Measurements from ENCODE around the gene NDUFAF8. TPM values are rescaled to one million over a fixed set of nuclear protein-coding genes. Genes with fewer than 3 reads are reported as not detected.

The NDUFAF8 gene
- total and polyA plus RNA-seq, 9 donors, result 14.6 to 66.3 (median 33.9) TPM

DNA sequence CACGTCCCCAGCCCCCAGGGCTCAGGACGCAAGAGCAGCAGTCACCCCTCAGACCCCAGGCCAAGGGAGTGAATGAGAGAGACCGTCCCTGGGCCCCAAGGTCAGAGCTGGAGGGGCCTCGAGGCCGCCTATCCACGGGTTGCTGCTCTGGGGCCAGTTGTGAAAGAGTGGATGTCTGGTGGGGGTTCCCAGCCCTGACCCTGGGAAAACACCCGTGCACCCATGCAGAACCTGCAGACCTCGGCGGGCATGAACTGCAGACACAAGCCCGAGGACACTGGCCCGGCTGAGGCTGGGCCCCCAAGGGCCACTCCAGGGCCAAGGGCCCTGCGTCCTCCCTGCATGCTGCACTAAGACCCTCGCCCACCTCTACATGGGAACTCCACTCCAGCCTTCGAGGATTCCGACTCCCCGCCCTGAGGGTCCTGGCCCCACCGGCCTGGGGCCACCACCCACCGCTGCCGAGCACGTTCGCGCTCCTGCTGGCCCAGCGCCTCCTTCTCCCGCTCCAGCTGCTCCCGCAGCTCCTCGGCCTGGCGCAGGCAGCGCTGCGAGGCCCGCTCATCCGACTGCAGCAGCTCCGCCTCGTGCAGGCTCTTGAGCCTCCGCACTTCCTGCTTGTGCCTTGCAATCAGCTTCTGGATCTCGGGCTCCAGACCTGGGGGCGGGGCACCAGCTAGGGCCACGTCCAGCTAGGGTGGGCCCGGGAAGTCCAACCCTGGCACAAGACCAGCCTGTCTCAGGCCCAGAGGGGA is 45.5 kb upstream of the NDUFAF8 start:
- no peak for DNase-seq
- Histone ChIP-seq H3K9me3 (no peaks in the 10 kb centered on the region), H3K4me3 (no peak overlapping the region), H3K36me3 (no peaks in the 10 kb centered on the region), H3K4me1 (ENCODE audit: insufficient read depth) (no peaks in the 10 kb centered on the region), H3K27ac (no peak overlapping the region), H3K27me3 (no peaks in the 10 kb centered on the region)
- intact Hi-C loops (cut with DNase I), result no loop called here
- 83 to 90% (median 88%) methylated on average over 38 of the region's 38 CpGs for WGBS, 3 donors
- no peak for TF ChIP-seq EP300 (IDR thresholded peaks at IDR 0.05)
- TF ChIP-seq CTCF (IDR thresholded peaks at IDR 0.05), result no peak
- no peak for TF ChIP-seq POLR2A (IDR thresholded peaks at IDR 0.05)

- no peak for TF ChIP-seq POLR2A (IDR thresholded peaks at IDR 0.05)
- no peak for TF ChIP-seq EP300 (IDR thresholded peaks at IDR 0.05)
- no peak for TF ChIP-seq CTCF (IDR thresholded peaks at IDR 0.05)
- no peaks in the 10 kb centered on the region for H3K36me3 ChIP-seq
- no peak overlapping the region for H3K4me3 ChIP-seq
- no peaks in the 10 kb centered on the region for H3K4me1 ChIP-seq (ENCODE audit: insufficient read depth)
- no peaks in the 10 kb centered on the region for H3K9me3 ChIP-seq
- no peak for DNase-seq
- no peak overlapping the region for H3K27ac ChIP-seq
- 89 to 93% (median 90%) methylated on average over 21 of the region's 21 CpGs for WGBS, 3 donors
- no peaks in the 10 kb centered on the region for H3K27me3 ChIP-seq
- intact Hi-C loops (cut with DNase I), result no loop called here
Observed at GRCh38 chr17:81194225-81194760, 44.8 kb upstream of the NDUFAF8 start.

DNA sequence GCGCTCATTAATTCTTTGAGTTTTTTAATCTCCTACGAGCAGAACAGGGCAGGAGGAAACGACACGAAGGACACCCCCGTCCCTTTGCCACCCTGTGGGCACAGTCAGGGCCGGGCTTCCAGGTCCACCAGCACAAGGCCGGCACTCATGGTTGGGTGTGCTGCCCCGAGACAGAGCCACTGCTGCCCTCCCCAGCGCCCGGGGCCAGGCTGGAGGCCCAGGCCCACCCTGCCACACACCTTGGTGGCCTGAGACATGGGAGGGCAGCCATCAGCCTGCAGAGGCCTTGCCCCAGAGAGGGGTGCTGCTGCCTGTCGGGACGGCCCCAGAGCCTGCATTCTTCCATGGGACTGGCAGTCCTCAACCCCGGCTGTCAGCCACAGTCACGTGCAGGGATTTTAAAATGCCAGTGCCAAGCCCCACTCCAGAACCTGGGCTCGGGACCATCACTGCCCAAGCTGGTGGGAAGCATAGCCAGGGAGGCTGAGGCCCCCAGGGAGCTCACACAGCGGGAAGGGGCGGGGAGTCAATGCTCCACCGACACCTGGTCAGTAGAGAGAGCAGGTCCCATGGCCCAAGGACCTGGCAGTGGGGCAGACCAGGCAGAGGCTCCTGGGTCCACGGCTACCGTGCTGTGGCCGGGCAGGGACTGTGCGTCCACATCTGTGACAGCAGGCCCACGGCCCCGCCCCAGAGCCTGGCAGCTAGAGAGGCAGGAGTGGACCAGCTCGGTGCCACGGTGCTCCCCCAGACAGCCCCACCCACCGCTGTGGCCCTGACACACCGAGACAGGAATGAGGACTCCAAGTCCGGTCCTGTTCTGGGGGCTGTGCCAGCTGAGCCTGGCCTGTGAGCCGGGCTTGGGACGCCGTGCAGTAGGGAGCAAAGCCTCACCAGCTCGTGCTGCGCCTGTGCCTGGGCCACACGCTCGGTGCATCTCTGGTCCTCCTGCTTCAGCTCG is 43.9 kb upstream of the NDUFAF8 start:
- intact Hi-C loops (cut with DNase I), result no loop called here
- Histone ChIP-seq H3K36me3 (no peaks in the 10 kb centered on the region), H3K27ac (no peak overlapping the region), H3K9me3 (no peaks in the 10 kb centered on the region), H3K4me1 (ENCODE audit: insufficient read depth) (no peaks in the 10 kb centered on the region), H3K4me3 (no peak overlapping the region), H3K27me3 (no peaks in the 10 kb centered on the region)
- WGBS, 3 donors, result 91 to 95% (median 92%) methylated on average over 34 to 37 of the region's 37 CpGs
- no peak for TF ChIP-seq POLR2A (IDR thresholded peaks at IDR 0.05)
- no peak for TF ChIP-seq CTCF (IDR thresholded peaks at IDR 0.05)
- TF ChIP-seq EP300 (IDR thresholded peaks at IDR 0.05), result no peak
- DNase-seq, result no peak

GRCh38 chr17:81195941-81196495 is 43.1 kb upstream of the NDUFAF8 start:
- no peak for TF ChIP-seq POLR2A (IDR thresholded peaks at IDR 0.05)
- no peak for TF ChIP-seq CTCF (IDR thresholded peaks at IDR 0.05)
- no peak for TF ChIP-seq EP300 (IDR thresholded peaks at IDR 0.05)
- intact Hi-C loops (cut with DNase I), result no loop called here
- 88 to 90% (median 88%) methylated on average over 14 of the region's 14 CpGs for WGBS, 3 donors
- no peaks in the 10 kb centered on the region for H3K27me3 ChIP-seq
- no peaks in the 10 kb centered on the region for H3K36me3 ChIP-seq
- no peak overlapping the region for H3K4me3 ChIP-seq
- no peaks in the 10 kb centered on the region for H3K9me3 ChIP-seq
- H3K4me1 ChIP-seq (ENCODE audit: insufficient read depth), result no peaks in the 10 kb centered on the region
- DNase-seq, result no peak
- H3K27ac ChIP-seq, result no peak overlapping the region
